HepG2 (cell line): ENCODE measurements around the gene LIMK2. TPM values are rescaled to one million over a fixed set of nuclear protein-coding genes. Genes with fewer than 3 reads are reported as not detected.
A peak's percentile ranks its signal among the peaks of the same experiment; 100 is the strongest.

Experiments used
- ATF3 ChIP-seq: sonication (generic); formaldehyde crosslinking; IDR thresholded peaks from 2 replicates; pipeline ENCODE4 v1.4.0; 2020; ENCODE audit warnings: missing genetic modification reagents
- E2F1 ChIP-seq: sonication (generic); formaldehyde crosslinking; IDR thresholded peaks from 2 replicates; pipeline ENCODE4 v1.5.0; 2020; ENCODE audit warnings: missing genetic modification reagents
- FOXP4 ChIP-seq: sonication (generic); formaldehyde crosslinking; IDR thresholded peaks from 2 replicates; pipeline ENCODE4 v1.4.0; 2020; ENCODE audit warnings: missing genetic modification reagents
- HMG20A ChIP-seq: IDR thresholded peaks from 2 replicates; pipeline ENCODE4 v1.6.1; 2016; ENCODE audit warnings: borderline replicate concordance
- HNRNPUL1 ChIP-seq: fragments of 200-400 bp; formaldehyde crosslinking; IDR thresholded peaks from 2 replicates; pipeline ENCODE4 v1.6.1; 2017; ENCODE audit warnings: low read depth, mild to moderate bottlenecking, low read length, moderate library complexity
- JDP2 ChIP-seq: sonication (generic); formaldehyde crosslinking; IDR thresholded peaks from 2 replicates; pipeline ENCODE4 v1.8.1; 2022; ENCODE audit warnings: missing genetic modification reagents, borderline replicate concordance
- JUND ChIP-seq: sonication (generic); formaldehyde crosslinking; IDR thresholded peaks from 2 replicates; pipeline ENCODE4 v1.8.0; 2022; ENCODE audit warnings: mild to moderate bottlenecking, missing genetic modification reagents
- MTA1 ChIP-seq: sonication (generic); formaldehyde crosslinking; IDR thresholded peaks from 2 replicates; pipeline ENCODE4 v1.4.0; 2020; ENCODE audit warnings: missing genetic modification reagents, mild to moderate bottlenecking, borderline replicate concordance
- NR2C2 ChIP-seq: sonication (generic); formaldehyde crosslinking; IDR thresholded peaks from 2 replicates; pipeline ENCODE4 v1.4.0; 2020; ENCODE audit warnings: missing genetic modification reagents, mild to moderate bottlenecking, moderate library complexity, borderline replicate concordance
- NR2F1 ChIP-seq, 2 experiments: fragments of 450-650 bp in 1 of 2; formaldehyde crosslinking in 1 of 2; IDR thresholded peaks; 2 replicates each; pipeline versions ENCODE4 v1.5.0 to v1.6.1; 2016 to 2020; ENCODE audit warnings: mild to moderate bottlenecking in 1 of 2, missing compliant biosample characterization in 1 of 2, missing genetic modification reagents in 1 of 2, moderate library complexity in 1 of 2
- PRMT3 ChIP-seq: sonication (generic); formaldehyde crosslinking; IDR thresholded peaks from 2 replicates; pipeline ENCODE4 v1.8.1; 2022; ENCODE audit warnings: low read depth, mild to moderate bottlenecking, moderate library complexity, missing genetic modification reagents, borderline replicate concordance
- RBM39 ChIP-seq: fragments of 200-400 bp; formaldehyde crosslinking; IDR thresholded peaks from one replicate; pipeline ENCODE4 v1.6.1; 2018; ENCODE audit warnings: antibody characterized with exemption, mild to moderate bottlenecking, low read depth, low read length; ENCODE audit not compliant: poor library complexity, severe bottlenecking
- SOX5 ChIP-seq: IDR thresholded peaks from 2 replicates; pipeline ENCODE4 v1.6.1; 2016; ENCODE audit warnings: borderline replicate concordance
- SOX6 ChIP-seq, 2 experiments: fragments of 450-650 bp in 1 of 2; sonication (generic) in 1 of 2; formaldehyde crosslinking in 1 of 2; IDR thresholded peaks; 2 replicates each; pipeline versions ENCODE4 v1.4.0 to v1.6.1; 2017 to 2020; ENCODE audit warnings: antibody characterized with exemption in 1 of 2, mild to moderate bottlenecking in 1 of 2, missing genetic modification reagents in 1 of 2
- SP2 ChIP-seq: sonication (generic); formaldehyde crosslinking; IDR thresholded peaks from 2 replicates; pipeline ENCODE4 v1.5.1; 2020; ENCODE audit warnings: mild to moderate bottlenecking, missing genetic modification reagents
- TOPORS ChIP-seq: sonication (generic); formaldehyde crosslinking; IDR thresholded peaks from 2 replicates; pipeline ENCODE4 v1.8.0; 2023; ENCODE audit warnings: mild to moderate bottlenecking, missing genetic modification reagents
- TRIM24 ChIP-seq: sonication (generic); formaldehyde crosslinking; IDR thresholded peaks from 2 replicates; pipeline ENCODE4 v1.8.0; 2022; ENCODE audit warnings: mild to moderate bottlenecking, missing genetic modification reagents
- UBTF ChIP-seq: sonication (generic); formaldehyde crosslinking; IDR thresholded peaks from 2 replicates; pipeline ENCODE4 v1.4.0; 2020; ENCODE audit warnings: mild to moderate bottlenecking, missing genetic modification reagents
- ZFP36L2 ChIP-seq: sonication (generic); formaldehyde crosslinking; IDR thresholded peaks from 2 replicates; pipeline ENCODE4 v1.4.0; 2020; ENCODE audit warnings: missing genetic modification reagents
- ZNF160 ChIP-seq: sonication (generic); formaldehyde crosslinking; IDR thresholded peaks from 2 replicates; pipeline ENCODE4 v1.8.0; 2022; ENCODE audit warnings: mild to moderate bottlenecking, inconsistent platforms, missing genetic modification reagents
- ZNF17 ChIP-seq: sonication (generic); formaldehyde crosslinking; IDR thresholded peaks from 2 replicates; pipeline ENCODE4 v1.5.0; 2020; ENCODE audit warnings: mild to moderate bottlenecking, missing genetic modification reagents
- ZNF256 ChIP-seq: sonication (generic); formaldehyde crosslinking; conservative IDR thresholded peaks from 2 replicates; pipeline ENCODE4 v1.4.0; 2020; ENCODE audit warnings: missing genetic modification reagents
- ZNF530 ChIP-seq: sonication (generic); formaldehyde crosslinking; IDR thresholded peaks from 2 replicates; pipeline ENCODE4 v1.5.0; 2020; ENCODE audit warnings: low read depth, mild to moderate bottlenecking, missing genetic modification reagents
- ZNF670 ChIP-seq: sonication (generic); formaldehyde crosslinking; IDR thresholded peaks from 2 replicates; pipeline ENCODE4 v1.8.0; 2022; ENCODE audit warnings: mild to moderate bottlenecking, missing genetic modification reagents, borderline replicate concordance
- ZNF775 ChIP-seq: sonication (generic); formaldehyde crosslinking; IDR thresholded peaks from 2 replicates; pipeline ENCODE4 v1.4.0; 2020; ENCODE audit warnings: missing genetic modification reagents, mild to moderate bottlenecking, moderate library complexity, borderline replicate concordance
- ZNF776 ChIP-seq: sonication (generic); formaldehyde crosslinking; IDR thresholded peaks from 2 replicates; pipeline ENCODE4 v1.4.0; 2020; ENCODE audit warnings: mild to moderate bottlenecking, missing genetic modification reagents
- ZNF790 ChIP-seq: sonication (generic); formaldehyde crosslinking; IDR thresholded peaks from 2 replicates; pipeline ENCODE4 v1.8.0; 2022; ENCODE audit warnings: missing genetic modification reagents, mild to moderate bottlenecking, borderline replicate concordance
- polyA plus RNA-seq, 8 experiments: library from polyadenylated mRNA; depleted of rRNA in 3 of 8; stranded (reverse) in 7 of 8; unstranded in 1 of 8; fragments of >200 nt; fragmentation: Illumina TruSeq in 4 of 8; extraction: Trizol in 4 of 8; gene quantifications; 2 replicates each; pipeline versions ENCODE4 v1.2.1 to v1.2.3, GENCODE V29; 2011 to 2016; ENCODE audit warnings: low read depth in 4 of 8, missing spikeins in 1 of 8, mixed read lengths in 1 of 8; ENCODE audit not compliant: insufficient read depth in 1 of 8
- total RNA-seq, 5 experiments: library from RNA; depleted of rRNA; stranded (reverse); fragments of >200 nt; fragmentation: Illumina TruSeq; extraction: Trizol; gene quantifications; 2 replicates each; pipeline ENCODE4 v1.2.3, GENCODE V29; 2016; ENCODE audit warnings: low read depth in 1 of 5

LIMK2 gene
- total and polyA plus RNA-seq, 2 of the 13 experiments (the other 11 are each of a cell fraction or from before 2014, with no cell fraction given): 20.9 to 29.8 TPM

GRCh38 chr22:31223786-31224191 lies 11.7 kb downstream of the LIMK2 start (continued):
- no peak for TF ChIP-seq PRMT3 (CRISPR knock-in tag)
- no peak for TF ChIP-seq TOPORS
- TF ChIP-seq TRIM24: no peak
- no peak for TF ChIP-seq ZNF530
- TF ChIP-seq HMG20A (CRISPR knock-in tag): peak; percentile 84
- no peak for TF ChIP-seq MTA1 (CRISPR knock-in tag)
- TF ChIP-seq ZNF256 (CRISPR knock-in tag): no peak
- no peak for TF ChIP-seq ZNF160 (CRISPR knock-in tag)
- no peak for TF ChIP-seq JDP2 (CRISPR knock-in tag)
- no peak for TF ChIP-seq RBM39
- TF ChIP-seq ATF3 (CRISPR knock-in tag): no peak
- TF ChIP-seq FOXP4: peak; percentile 88
- no peak for TF ChIP-seq JUND (CRISPR knock-in tag)
- no peak for TF ChIP-seq SOX6 (IDR thresholded peaks at IDR 0.05)
- TF ChIP-seq SOX6 (CRISPR knock-in tag; IDR thresholded peaks at IDR 0.05): peak; percentile 92
- no peak for TF ChIP-seq ZNF670
- no peak for TF ChIP-seq E2F1 (CRISPR knock-in tag)
- no peak for TF ChIP-seq SP2 (CRISPR knock-in tag)
- TF ChIP-seq ZNF775: no peak
- TF ChIP-seq NR2C2 (CRISPR knock-in tag): no peak; the same call in 1 of the 2 replicates
- no peak for TF ChIP-seq ZNF17
- no peak for TF ChIP-seq HNRNPUL1
- TF ChIP-seq ZFP36L2 (CRISPR knock-in tag): no peak
- TF ChIP-seq ZNF776: no peak
- no peak for TF ChIP-seq ZNF790 (CRISPR knock-in tag)
- TF ChIP-seq NR2F1 (CRISPR knock-in tag; IDR thresholded peaks at IDR 0.05): no peak
- TF ChIP-seq UBTF (CRISPR knock-in tag): peak; percentile 63; the same call in 1 of the 2 replicates
- TF ChIP-seq SOX5: peak; percentile 90
